Thoracic aorta (tissue), 2 donors: ENCODE data around the gene LACTB. TPM values are rescaled to one million over a fixed set of nuclear protein-coding genes. Genes with fewer than 3 reads are reported as not detected.

Source experiments
- ATAC-seq: fragments of 150-250 bp; one replicate; pipeline ENCODE4 v1.8.0; 2017; ENCODE audit warnings: low read depth; ENCODE audit not compliant: insufficient number of reproducible peaks, low FRiP score
- DNase-seq: peaks from one replicate; pipeline ENCODE4 v3.0.0-alpha.2; 2020; ENCODE audit warnings: low spot score
- H3K27ac ChIP-seq, 2 donors: fragments of 200-600 bp; sonication (generic); 1 replicate in 1 of 2; 2 replicates in 1 of 2; pipeline ENCODE4 v1.5.1; 2016; ENCODE audit warnings: mild to moderate bottlenecking in 2 of 2, moderate library complexity in 2 of 2
- H3K27me3 ChIP-seq: fragments of 200-600 bp; sonication (generic); replicated peaks from 2 replicates; pipeline ENCODE4 v1.6.0; 2016; ENCODE audit warnings: mild to moderate bottlenecking; ENCODE audit not compliant: insufficient read depth
- H3K36me3 ChIP-seq: fragments of 200-600 bp; sonication (generic); one replicate; pipeline ENCODE4 v1.5.1; 2016
- H3K4me1 ChIP-seq, 2 donors: fragments of 200-600 bp; sonication (generic); 1 replicate in 1 of 2; 2 replicates in 1 of 2; pipeline versions ENCODE4 v1.5.1 to v1.6.0; 2016; ENCODE audit warnings: low read depth in 2 of 2, mild to moderate bottlenecking in 1 of 2; ENCODE audit not compliant: control insufficient read depth in 1 of 2
- H3K4me3 ChIP-seq: fragments of 200-600 bp; sonication (generic); 2 replicates; pipeline ENCODE4 v1.5.1; 2016; ENCODE audit warnings: mild to moderate bottlenecking
- H3K9me3 ChIP-seq: fragments of 200-600 bp; sonication (generic); 2 replicates; pipeline ENCODE4 v1.5.1; 2016
- total RNA-seq, 2 donors: library from RNA; depleted of rRNA; stranded (reverse); fragments of >200 nt; gene quantifications; one replicate each; pipeline versions ENCODE4 v1.1.0 to v1.2.3, GENCODE V29; 2016
- TF ChIP-seq, protein P1 (sequence below): fragments of 200-600 bp; sonication (generic); IDR thresholded peaks from one replicate; pipeline ENCODE4 v1.5.1; 2019; ENCODE audit warnings: antibody characterized with exemption

The LACTB gene
- total RNA-seq, 2 donors from 2014 or later, result 11.6 to 22.4 TPM

DNA sequence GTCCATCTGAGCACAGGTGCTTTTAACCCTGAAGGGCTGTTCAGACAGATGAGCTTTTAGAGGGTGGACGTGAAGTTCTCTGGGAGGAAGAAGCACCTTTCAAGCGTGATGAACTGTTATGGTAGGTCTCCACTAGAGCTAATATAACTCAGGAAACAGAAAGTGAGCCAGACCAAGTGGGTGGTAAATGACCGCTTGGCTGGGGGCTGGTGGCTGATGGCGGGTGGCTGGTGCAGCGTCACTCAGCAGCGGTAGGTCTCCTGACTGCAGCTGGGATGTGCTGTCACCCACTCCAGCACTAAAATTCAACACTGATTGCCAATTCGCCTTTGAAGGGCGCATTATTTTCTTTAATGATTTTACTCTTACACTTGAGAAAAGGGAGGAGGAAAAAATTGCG is 31.2 kb upstream of the LACTB start:
- Histone ChIP-seq H3K4me1 (peaks cover 2 to 26% of the 10 kb centered on the region in 2 donors), H3K27ac (no peak overlapping the region), H3K27me3 (no peaks in the 10 kb centered on the region), H3K4me3 (no peak overlapping the region), H3K9me3 (no peaks in the 10 kb centered on the region), H3K36me3 (no peaks in the 10 kb centered on the region)
- no peak for DNase-seq
- TF ChIP-seq, protein P1, sequence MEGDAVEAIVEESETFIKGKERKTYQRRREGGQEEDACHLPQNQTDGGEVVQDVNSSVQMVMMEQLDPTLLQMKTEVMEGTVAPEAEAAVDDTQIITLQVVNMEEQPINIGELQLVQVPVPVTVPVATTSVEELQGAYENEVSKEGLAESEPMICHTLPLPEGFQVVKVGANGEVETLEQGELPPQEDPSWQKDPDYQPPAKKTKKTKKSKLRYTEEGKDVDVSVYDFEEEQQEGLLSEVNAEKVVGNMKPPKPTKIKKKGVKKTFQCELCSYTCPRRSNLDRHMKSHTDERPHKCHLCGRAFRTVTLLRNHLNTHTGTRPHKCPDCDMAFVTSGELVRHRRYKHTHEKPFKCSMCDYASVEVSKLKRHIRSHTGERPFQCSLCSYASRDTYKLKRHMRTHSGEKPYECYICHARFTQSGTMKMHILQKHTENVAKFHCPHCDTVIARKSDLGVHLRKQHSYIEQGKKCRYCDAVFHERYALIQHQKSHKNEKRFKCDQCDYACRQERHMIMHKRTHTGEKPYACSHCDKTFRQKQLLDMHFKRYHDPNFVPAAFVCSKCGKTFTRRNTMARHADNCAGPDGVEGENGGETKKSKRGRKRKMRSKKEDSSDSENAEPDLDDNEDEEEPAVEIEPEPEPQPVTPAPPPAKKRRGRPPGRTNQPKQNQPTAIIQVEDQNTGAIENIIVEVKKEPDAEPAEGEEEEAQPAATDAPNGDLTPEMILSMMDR, result no peak
- ATAC-seq, result no peak

DNA sequence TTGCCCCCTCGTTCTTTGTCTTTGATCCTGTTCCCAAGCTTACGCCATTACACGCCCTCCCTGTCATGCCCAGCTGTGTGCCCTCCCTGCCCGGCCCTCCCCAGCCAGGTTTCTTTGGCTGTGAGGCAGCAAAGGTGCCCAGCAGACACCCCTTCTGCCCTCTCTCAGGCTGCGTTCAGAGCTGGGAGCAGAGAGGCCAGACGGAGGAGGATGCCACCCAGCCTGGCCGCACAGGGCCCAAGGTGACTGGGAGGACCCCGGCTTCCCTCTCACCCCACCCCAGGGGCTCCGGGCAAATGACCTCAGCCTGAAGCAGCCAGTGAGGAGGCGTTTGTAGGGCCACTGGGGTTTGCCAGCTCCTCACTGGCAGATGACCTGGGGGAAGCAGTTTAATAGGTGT is 30.8 kb upstream of the LACTB start:
- no peak overlapping the region for H3K4me3 ChIP-seq
- H3K9me3 ChIP-seq, result no peaks in the 10 kb centered on the region
- peaks cover 2 to 26% of the 10 kb centered on the region in 2 donors for H3K4me1 ChIP-seq
- no peaks in the 10 kb centered on the region for H3K27me3 ChIP-seq
- TF ChIP-seq, protein P1, result no peak
- DNase-seq, result no peak
- H3K36me3 ChIP-seq, result no peaks in the 10 kb centered on the region
- no peak for ATAC-seq
- no peak overlapping the region for H3K27ac ChIP-seq

DNA sequence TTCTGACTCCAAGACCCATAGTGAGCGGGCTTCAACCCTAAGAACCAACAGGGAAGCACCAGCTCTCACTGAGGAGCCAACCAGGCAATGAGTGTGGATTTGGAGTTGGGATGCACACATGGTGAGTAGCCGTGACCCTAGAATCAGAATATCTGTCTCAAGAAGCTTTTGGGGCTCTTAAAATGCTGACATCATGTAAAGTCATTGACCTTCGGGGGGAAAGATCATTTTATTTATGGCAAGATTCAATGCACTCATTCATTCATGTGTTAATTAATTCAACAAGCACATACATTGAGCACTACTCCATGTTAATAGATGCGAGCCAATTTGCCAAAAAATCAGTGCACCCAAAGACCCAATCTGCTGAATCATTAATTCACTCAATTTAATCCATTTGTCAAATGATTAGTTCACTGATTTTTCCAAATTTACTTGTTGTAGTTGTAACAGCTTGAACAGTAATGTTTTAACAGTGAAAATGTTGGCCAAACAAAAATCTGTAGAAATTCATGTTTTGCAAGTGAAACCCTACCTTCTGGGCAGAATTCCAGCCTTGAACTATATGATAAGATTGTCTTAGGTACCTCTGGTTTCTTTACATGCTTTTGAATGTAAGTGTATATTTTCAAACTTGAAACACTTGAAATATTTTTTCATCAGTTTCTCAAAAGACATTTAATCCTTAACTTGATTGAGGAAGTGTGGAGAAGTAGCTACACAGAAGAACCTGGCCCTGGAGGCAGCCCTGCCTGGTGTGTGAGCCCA is 29.8 kb upstream of the LACTB start:
- H3K4me1 ChIP-seq, result peaks cover 2 to 26% of the 10 kb centered on the region in 2 donors
- TF ChIP-seq, protein P1, result no peak
- DNase-seq, result no peak
- H3K27me3 ChIP-seq, result no peaks in the 10 kb centered on the region
- H3K27ac ChIP-seq, result no peak overlapping the region
- no peak overlapping the region for H3K4me3 ChIP-seq
- no peaks in the 10 kb centered on the region for H3K36me3 ChIP-seq
- H3K9me3 ChIP-seq, result no peaks in the 10 kb centered on the region
- ATAC-seq, result no peak

DNA sequence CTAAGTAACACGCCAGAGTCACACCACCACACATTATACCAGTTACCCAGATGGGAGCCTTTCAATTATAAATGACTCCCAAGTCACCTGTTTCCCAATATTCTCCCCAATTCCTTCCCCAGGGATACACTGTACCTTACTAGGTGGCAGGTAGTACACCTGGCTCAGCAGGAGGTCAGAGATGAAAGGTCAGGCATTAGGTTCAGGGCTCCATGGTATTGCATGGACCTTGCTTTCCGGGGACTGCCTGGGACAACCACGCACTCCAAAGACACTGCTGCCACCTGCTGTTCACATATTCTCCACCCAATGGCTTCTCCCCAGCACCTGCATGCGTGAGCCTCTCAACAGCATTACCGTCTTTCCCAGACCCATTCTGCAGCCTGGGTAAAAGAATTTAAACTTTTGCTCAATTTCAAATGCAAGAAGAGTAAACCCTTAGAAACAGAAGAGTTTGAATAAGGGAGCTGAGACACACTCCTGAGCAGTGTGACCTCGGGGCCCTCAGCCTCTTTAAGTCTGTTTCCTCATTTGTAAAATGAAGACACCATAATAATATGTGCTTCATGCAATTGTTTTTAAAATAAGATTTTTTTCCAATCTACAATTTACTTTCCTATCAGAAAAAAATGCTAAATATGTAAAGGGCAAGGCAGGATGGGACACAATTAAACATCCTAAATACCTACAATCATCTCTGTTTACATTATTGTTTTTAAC is 28.0 kb upstream of the LACTB start:
- Histone ChIP-seq H3K36me3 (no peaks in the 10 kb centered on the region), H3K9me3 (no peaks in the 10 kb centered on the region), H3K4me1 (peaks cover 2 to 26% of the 10 kb centered on the region in 2 donors), H3K27ac (no peak overlapping the region), H3K4me3 (no peak overlapping the region), H3K27me3 (no peaks in the 10 kb centered on the region)
- DNase-seq (peak; percentile 44), ATAC-seq (no peak)
- TF ChIP-seq, protein P1, result peak; percentile 85

DNA sequence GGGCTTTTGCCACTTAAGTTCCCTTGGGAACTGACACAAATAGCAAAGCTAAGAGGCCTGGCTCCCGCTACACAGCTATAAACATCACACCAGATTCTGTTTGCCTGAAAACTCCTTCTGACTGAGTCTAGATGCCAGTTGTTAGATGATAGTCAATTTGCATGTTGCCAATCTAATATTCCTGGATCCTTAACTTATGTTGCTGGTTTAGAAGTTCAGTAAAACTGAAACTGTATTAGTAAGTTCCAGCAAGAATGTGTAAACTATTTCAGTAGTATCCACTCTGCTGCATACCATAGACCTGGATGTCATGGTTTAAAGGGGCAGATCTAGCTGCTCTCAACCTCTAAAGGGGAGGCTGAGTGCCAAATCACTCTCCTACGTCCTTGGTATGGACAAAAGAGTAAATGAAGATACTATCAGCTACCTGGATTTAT is 27.1 kb upstream of the LACTB start:
- H3K4me3 ChIP-seq, result no peak overlapping the region
- H3K36me3 ChIP-seq, result no peaks in the 10 kb centered on the region
- H3K27ac ChIP-seq, result peak overlapping the region in 1 of 2 donors; percentile 3
- H3K27me3 ChIP-seq, result no peaks in the 10 kb centered on the region
- TF ChIP-seq, protein P1, result no peak
- no peak for DNase-seq
- H3K9me3 ChIP-seq, result no peaks in the 10 kb centered on the region
- H3K4me1 ChIP-seq, result peaks cover 2 to 19% of the 10 kb centered on the region in 2 donors
- no peak for ATAC-seq
